GM23248 (cell line): ENCODE results near the gene IFTAP. TPM values are rescaled to one million over a fixed set of nuclear protein-coding genes. Genes with fewer than 3 reads are reported as not detected.

Experiments
- DNase-seq: peaks from one replicate; pipeline ENCODE4 v3.0.0-alpha.2; 2015
- H2AFZ ChIP-seq: fragments of 200-600 bp; sonication (generic); 2 replicates; pipeline ENCODE4 v1.6.1; 2016; ENCODE audit warnings: antibody characterized with exemption
- H3F3A ChIP-seq: fragments of 200-600 bp; sonication (generic); 2 replicates; pipeline ENCODE4 v1.6.1; 2016; ENCODE audit warnings: mild to moderate bottlenecking, antibody characterized with exemption, mixed run types; ENCODE audit not compliant: insufficient read depth
- H3K27ac ChIP-seq: fragments of 200-600 bp; sonication (generic); 2 replicates; pipeline ENCODE4 v1.5.1; 2016; ENCODE audit warnings: mild to moderate bottlenecking
- H3K27me3 ChIP-seq: fragments of 200-600 bp; sonication (generic); replicated peaks from 2 replicates; pipeline ENCODE4 v1.6.1; 2016; ENCODE audit warnings: mild to moderate bottlenecking; ENCODE audit not compliant: insufficient read depth
- H3K36me3 ChIP-seq: fragments of 200-600 bp; sonication (generic); 2 replicates; pipeline ENCODE4 v1.6.1; 2016; ENCODE audit warnings: low read depth, mild to moderate bottlenecking
- H3K4me1 ChIP-seq: fragments of 200-600 bp; sonication (generic); 2 replicates; pipeline ENCODE4 v1.6.1; 2016; ENCODE audit warnings: mild to moderate bottlenecking; ENCODE audit not compliant: insufficient read depth
- H3K4me2 ChIP-seq: fragments of 200-600 bp; sonication (generic); one replicate; pipeline ENCODE4 v1.6.1; 2016; ENCODE audit warnings: mild to moderate bottlenecking; ENCODE audit not compliant: unreplicated experiment
- H3K4me3 ChIP-seq: fragments of 200-600 bp; sonication (generic); 2 replicates; pipeline ENCODE4 v1.5.1; 2016; ENCODE audit warnings: mild to moderate bottlenecking
- H3K79me2 ChIP-seq: fragments of 200-600 bp; sonication (generic); 2 replicates; pipeline ENCODE4 v1.6.1; 2016; ENCODE audit warnings: mild to moderate bottlenecking; ENCODE audit not compliant: insufficient read depth
- H3K9ac ChIP-seq: fragments of 200-600 bp; sonication (generic); 2 replicates; pipeline ENCODE4 v1.6.1; 2016; ENCODE audit warnings: mild to moderate bottlenecking
- H3K9me2 ChIP-seq: fragments of 200-600 bp; sonication (generic); 2 replicates; pipeline ENCODE4 v1.6.1; 2016; ENCODE audit warnings: mixed run types, mild to moderate bottlenecking, moderate library complexity; ENCODE audit not compliant: insufficient read depth
- H3K9me3 ChIP-seq: fragments of 200-600 bp; sonication (generic); one replicate; pipeline ENCODE4 v1.6.1; 2017; ENCODE audit warnings: low read depth
- H4K20me1 ChIP-seq: fragments of 200-600 bp; sonication (generic); 2 replicates; pipeline ENCODE4 v1.6.0; 2016; ENCODE audit not compliant: insufficient read depth
- EZH2 ChIP-seq: fragments of 200-600 bp; sonication (generic); IDR thresholded peaks from 2 replicates; pipeline ENCODE4 v1.6.1; 2018; ENCODE audit warnings: antibody characterized with exemption, mild to moderate bottlenecking; ENCODE audit not compliant: insufficient read depth, poor library complexity, severe bottlenecking
- EZH2phosphoT487 ChIP-seq: fragments of 200-600 bp; sonication (generic); IDR thresholded peaks from 2 replicates; pipeline ENCODE4 v1.6.1; 2018; ENCODE audit warnings: antibody characterized with exemption, moderate library complexity, mild to moderate bottlenecking, low read depth; ENCODE audit not compliant: insufficient read depth
- WGBS, 2 experiments: methylation state at CpG; one replicate each; pipeline ENCODE4 v1.1.6; 2015 to 2017; ENCODE audit warnings: low lambda C conversion rate in 2 of 2, low coverage in 1 of 2; ENCODE audit errors: missing lambda C conversion rate in 2 of 2; 5-methylcytosine and 5-hydroxymethylcytosine counted together
- in situ Hi-C: fragments of 300-500 bp; cut with MboI; formaldehyde crosslinking; loops from 2 replicates; pipeline ENCODE4 v1.15.0; 2020
- polyA plus RNA-seq: library from polyadenylated mRNA; unstranded; fragments of >200 nt; fragmentation: Nextera tagmentation; extraction: Ambion mirVana; gene quantifications from 2 replicates; pipeline ENCODE4 v1.2.1, GENCODE V29; 2016
- total RNA-seq: library from RNA; depleted of rRNA; stranded (reverse); fragments of >200 nt; shearing (Covaris generic); gene quantifications from 2 replicates; pipeline ENCODE4 v1.2.3, GENCODE V29; 2014

IFTAP gene
- total and polyA plus RNA-seq, 2 experiments from 2014 or later: 27.1 to 27.5 TPM

- no peak overlapping the region for H2AFZ ChIP-seq
- no peaks in the 10 kb centered on the region for H3K9me2 ChIP-seq
- no peaks in the 10 kb centered on the region for H3K79me2 ChIP-seq
- no peaks in the 10 kb centered on the region for H3K9me3 ChIP-seq
- 70 to 75% methylated on average over 1 of the region's 1 CpG for WGBS, 2 experiments
- in situ Hi-C loops: no loop called here
- no peak overlapping the region for H3K9ac ChIP-seq
- no peak for DNase-seq
- no peaks in the 10 kb centered on the region for H3K36me3 ChIP-seq
- H3K4me2 ChIP-seq: no peak overlapping the region
- no peaks in the 10 kb centered on the region for H3F3A ChIP-seq
- no peaks in the 10 kb centered on the region for H4K20me1 ChIP-seq
- TF ChIP-seq EZH2 (no peak), EZH2phosphoT487 (no peak)
- no peaks in the 10 kb centered on the region for H3K4me1 ChIP-seq
- H3K27ac ChIP-seq: no peak overlapping the region
- H3K4me3 ChIP-seq: no peak overlapping the region
- H3K27me3 ChIP-seq: no peaks in the 10 kb centered on the region
Measured at GRCh38 chr11:36608491-36609199, 14.3 kb downstream of the IFTAP start.

DNA sequence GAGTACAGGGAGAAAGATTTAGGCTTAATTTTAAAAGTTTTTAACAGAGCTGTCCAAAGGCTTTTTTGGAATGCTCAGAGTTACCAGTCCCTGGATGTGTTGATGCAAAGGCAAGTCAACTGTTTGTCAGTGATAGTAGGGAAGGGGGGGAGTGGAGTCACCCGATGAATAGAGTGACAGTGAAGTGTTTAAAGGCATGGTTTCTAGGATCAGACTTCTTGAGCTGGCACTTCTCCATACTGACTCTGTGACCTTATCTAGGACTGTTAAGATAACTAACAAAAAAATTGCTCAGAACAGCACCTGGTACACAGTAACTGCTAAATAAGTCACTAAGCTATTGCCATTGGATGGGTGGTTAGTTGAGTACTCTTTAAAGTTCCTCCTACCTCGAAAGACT, 15.1 kb downstream of the IFTAP start:
- H3K27ac ChIP-seq: no peak overlapping the region
- WGBS, 2 experiments: 85 to 89% methylated on average over 2 of the region's 2 CpGs
- H3K4me1 ChIP-seq: no peaks in the 10 kb centered on the region

DNA sequence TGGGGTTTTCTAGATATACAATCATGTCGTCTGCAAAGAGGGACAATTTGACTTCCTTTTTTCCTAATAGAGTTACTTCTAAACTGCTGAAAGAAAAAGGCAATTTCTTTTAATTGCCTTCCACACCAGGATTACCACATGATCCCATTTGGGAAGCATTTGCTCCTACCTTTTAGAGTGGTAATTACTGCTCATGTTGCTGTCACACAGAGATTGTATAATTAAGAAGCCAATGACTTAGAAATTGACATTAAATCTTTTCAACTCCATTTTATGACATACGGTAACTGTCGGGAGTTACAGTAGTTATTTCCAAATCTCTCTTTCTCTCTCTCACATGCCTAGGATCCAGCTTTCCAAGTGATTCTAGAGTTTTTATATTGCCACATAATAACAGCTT, 21.5 kb downstream of the IFTAP start:
- WGBS, 2 experiments: 91 to 93% methylated on average over 3 of the region's 3 CpGs
- Histone ChIP-seq H3K79me2 (no peaks in the 10 kb centered on the region), H3K9me2 (no peaks in the 10 kb centered on the region), H3K9me3 (no peaks in the 10 kb centered on the region), H3K4me3 (no peak overlapping the region), H3K4me2 (no peak overlapping the region), H3K36me3 (no peaks in the 10 kb centered on the region), H2AFZ (no peak overlapping the region), H4K20me1 (no peaks in the 10 kb centered on the region), H3F3A (no peaks in the 10 kb centered on the region), H3K27ac (no peak overlapping the region), H3K27me3 (no peaks in the 10 kb centered on the region), H3K4me1 (no peaks in the 10 kb centered on the region), H3K9ac (no peak overlapping the region)
- in situ Hi-C loops: no loop called here
- TF ChIP-seq EZH2 (no peak), EZH2phosphoT487 (no peak)
- DNase-seq: no peak

More for the DNA sequence above, 15.1 kb downstream of the IFTAP start:
- Histone ChIP-seq H2AFZ (no peak overlapping the region), H3K9me2 (no peaks in the 10 kb centered on the region), H3K4me3 (no peak overlapping the region), H3K9ac (no peak overlapping the region), H3K4me2 (no peak overlapping the region), H4K20me1 (no peaks in the 10 kb centered on the region), H3K79me2 (no peaks in the 10 kb centered on the region), H3K9me3 (no peaks in the 10 kb centered on the region), H3K36me3 (no peaks in the 10 kb centered on the region), H3F3A (no peaks in the 10 kb centered on the region), H3K27me3 (no peaks in the 10 kb centered on the region)
- TF ChIP-seq EZH2phosphoT487 (no peak), EZH2 (no peak)
- no peak for DNase-seq
- in situ Hi-C loops: no loop called here

- no peaks in the 10 kb centered on the region for H3K27me3 ChIP-seq
- no peaks in the 10 kb centered on the region for H4K20me1 ChIP-seq
- TF ChIP-seq EZH2phosphoT487 (no peak), EZH2 (no peak)
- H3K4me1 ChIP-seq: no peaks in the 10 kb centered on the region
- no peak for DNase-seq
- no peak overlapping the region for H2AFZ ChIP-seq
- H3K79me2 ChIP-seq: no peaks in the 10 kb centered on the region
- in situ Hi-C loops: no loop called here
- H3K9ac ChIP-seq: no peak overlapping the region
- no peak overlapping the region for H3K4me3 ChIP-seq
- no peak overlapping the region for H3K27ac ChIP-seq
- no peaks in the 10 kb centered on the region for H3F3A ChIP-seq
- no peaks in the 10 kb centered on the region for H3K9me3 ChIP-seq
- 81 to 92% methylated on average over 6 of the region's 6 CpGs for WGBS, 2 experiments
- H3K4me2 ChIP-seq: no peak overlapping the region
- H3K36me3 ChIP-seq: no peaks in the 10 kb centered on the region
- H3K9me2 ChIP-seq: no peaks in the 10 kb centered on the region
Measured at GRCh38 chr11:36617543-36618362, 23.5 kb downstream of the IFTAP start.
